Measurements from ENCODE around the gene RNF11. TPM values are rescaled to one million over a fixed set of nuclear protein-coding genes. Genes with fewer than 3 reads are reported as not detected.

RNF11 gene
- total and polyA plus RNA-seq, 2 of the 8 experiments (the other 6 are each of a cell fraction or from before 2014, with no cell fraction given): 49.6 to 54.2 TPM

DNA sequence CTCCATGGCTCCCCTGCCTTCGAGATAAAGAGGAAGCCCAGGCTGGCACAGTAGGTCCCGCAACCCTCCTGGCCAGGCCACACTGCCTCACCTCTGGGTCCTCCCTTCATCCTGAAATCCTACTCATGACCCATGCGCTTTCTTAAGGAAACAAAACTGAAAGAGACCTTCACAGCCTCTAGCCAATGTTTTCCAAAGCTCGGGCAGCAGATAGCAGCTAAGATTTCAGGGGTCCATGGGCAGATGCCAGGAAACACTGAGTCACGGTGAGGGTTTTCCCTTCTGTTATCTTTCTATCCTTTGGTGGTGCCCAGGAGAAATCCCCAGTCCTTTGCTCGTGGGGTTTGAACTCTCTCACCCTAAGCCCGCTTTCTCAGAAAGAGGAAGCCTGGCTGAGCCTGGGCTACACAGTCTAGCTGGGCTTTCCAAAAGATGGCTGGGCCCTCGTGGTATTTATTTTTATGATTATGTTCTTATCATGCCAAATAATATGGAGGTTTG lies 67.7 kb downstream of the RNF11 start (continued):
- TF ChIP-seq, protein P1, sequence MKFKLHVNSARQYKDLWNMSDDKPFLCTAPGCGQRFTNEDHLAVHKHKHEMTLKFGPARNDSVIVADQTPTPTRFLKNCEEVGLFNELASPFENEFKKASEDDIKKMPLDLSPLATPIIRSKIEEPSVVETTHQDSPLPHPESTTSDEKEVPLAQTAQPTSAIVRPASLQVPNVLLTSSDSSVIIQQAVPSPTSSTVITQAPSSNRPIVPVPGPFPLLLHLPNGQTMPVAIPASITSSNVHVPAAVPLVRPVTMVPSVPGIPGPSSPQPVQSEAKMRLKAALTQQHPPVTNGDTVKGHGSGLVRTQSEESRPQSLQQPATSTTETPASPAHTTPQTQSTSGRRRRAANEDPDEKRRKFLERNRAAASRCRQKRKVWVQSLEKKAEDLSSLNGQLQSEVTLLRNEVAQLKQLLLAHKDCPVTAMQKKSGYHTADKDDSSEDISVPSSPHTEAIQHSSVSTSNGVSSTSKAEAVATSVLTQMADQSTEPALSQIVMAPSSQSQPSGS (IDR thresholded peaks at IDR 0.05; ENCODE audit: low read length): no peak
- TF ChIP-seq SUZ12 (IDR thresholded peaks at IDR 0.05; ENCODE audit: low read length) (no peak), RBBP5 (IDR thresholded peaks at IDR 0.05; ENCODE audit: borderline replicate concordance, low read depth, low read length) (no peak)
